GM12892 (cell line): ENCODE data around the gene WDR53.

Experiments used
- POLR2A ChIP-seq: IDR thresholded peaks from 2 replicates; pipeline ENCODE4 v1.6.1; 2011; ENCODE audit warnings: low read depth, low read length, control low read depth
- POLR2AphosphoS5 ChIP-seq: IDR thresholded peaks from 2 replicates; pipeline ENCODE4 v1.6.1; 2011; ENCODE audit warnings: low read depth, low read length, control low read depth
- TAF1 ChIP-seq: IDR thresholded peaks from 2 replicates; pipeline ENCODE4 v1.6.1; 2011; ENCODE audit warnings: low read depth, mild to moderate bottlenecking, control low read depth, low read length, borderline replicate concordance

- TF ChIP-seq POLR2AphosphoS5 (no peak), TAF1 (no peak), POLR2A (no peak)
Measured at GRCh38 chr3:196504556-196504955, 63.8 kb downstream of the WDR53 start.
